ENCODE data around the gene RFX7.

GRCh38 chr15:56074481-56075265 lies 169.0 kb downstream of the RFX7 start:
- TF ChIP-seq CTCF (IDR thresholded peaks at IDR 0.05; ENCODE audit: insufficient read depth, low read length, poor library complexity, severe bottlenecking) (no peak), EZH2phosphoT487 (conservative IDR thresholded peaks at IDR 0.05; ENCODE audit: low read length) (no peak)

All from SU-DHL-6 (cell line).